Measurements from ENCODE around the gene CCT2.

CCT2 gene

DNA sequence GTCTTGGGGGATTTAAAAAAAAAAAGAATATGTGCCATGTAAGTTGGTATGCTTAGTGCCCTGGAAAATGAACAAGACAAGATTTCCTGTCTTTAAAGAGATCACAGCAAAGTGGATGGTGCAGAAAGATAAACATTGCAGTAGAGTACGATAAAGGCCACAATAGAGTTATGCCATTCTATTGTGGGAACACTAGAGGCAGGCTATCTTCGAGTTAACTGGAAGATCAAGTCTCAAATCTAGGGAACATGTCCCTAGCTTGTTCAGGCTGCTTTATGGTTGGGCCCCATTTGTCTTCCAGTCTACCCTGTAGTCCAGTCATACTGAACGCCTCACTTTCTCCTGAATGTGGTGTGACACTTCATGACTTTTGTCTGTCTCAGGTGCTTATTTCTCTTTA is 18.7 kb upstream of the CCT2 start:
- H3K4me3 ChIP-seq (ENCODE audit: low read depth, low read length) = no peak overlapping the region
- DNase-seq (ENCODE audit: low read depth, low spot score) = no peak
- TF ChIP-seq, protein P1, sequence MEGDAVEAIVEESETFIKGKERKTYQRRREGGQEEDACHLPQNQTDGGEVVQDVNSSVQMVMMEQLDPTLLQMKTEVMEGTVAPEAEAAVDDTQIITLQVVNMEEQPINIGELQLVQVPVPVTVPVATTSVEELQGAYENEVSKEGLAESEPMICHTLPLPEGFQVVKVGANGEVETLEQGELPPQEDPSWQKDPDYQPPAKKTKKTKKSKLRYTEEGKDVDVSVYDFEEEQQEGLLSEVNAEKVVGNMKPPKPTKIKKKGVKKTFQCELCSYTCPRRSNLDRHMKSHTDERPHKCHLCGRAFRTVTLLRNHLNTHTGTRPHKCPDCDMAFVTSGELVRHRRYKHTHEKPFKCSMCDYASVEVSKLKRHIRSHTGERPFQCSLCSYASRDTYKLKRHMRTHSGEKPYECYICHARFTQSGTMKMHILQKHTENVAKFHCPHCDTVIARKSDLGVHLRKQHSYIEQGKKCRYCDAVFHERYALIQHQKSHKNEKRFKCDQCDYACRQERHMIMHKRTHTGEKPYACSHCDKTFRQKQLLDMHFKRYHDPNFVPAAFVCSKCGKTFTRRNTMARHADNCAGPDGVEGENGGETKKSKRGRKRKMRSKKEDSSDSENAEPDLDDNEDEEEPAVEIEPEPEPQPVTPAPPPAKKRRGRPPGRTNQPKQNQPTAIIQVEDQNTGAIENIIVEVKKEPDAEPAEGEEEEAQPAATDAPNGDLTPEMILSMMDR (IDR thresholded peaks at IDR 0.05; ENCODE audit: insufficient read depth, low read length, missing control alignments) = no peak
- ChIA-PET POLR2A (interaction anchor here (2.2 kb wide), 1 partner anchor 11 kb away, joined by 9 read pairs; no protein-coding TSS in a partner anchor), CTCF (interaction anchor here (1.0 to 12.9 kb wide), 7 partner anchors 9 to 276 kb away, joined by 4 to 231 read pairs (median 6); no protein-coding TSS in a partner anchor)

DNA sequence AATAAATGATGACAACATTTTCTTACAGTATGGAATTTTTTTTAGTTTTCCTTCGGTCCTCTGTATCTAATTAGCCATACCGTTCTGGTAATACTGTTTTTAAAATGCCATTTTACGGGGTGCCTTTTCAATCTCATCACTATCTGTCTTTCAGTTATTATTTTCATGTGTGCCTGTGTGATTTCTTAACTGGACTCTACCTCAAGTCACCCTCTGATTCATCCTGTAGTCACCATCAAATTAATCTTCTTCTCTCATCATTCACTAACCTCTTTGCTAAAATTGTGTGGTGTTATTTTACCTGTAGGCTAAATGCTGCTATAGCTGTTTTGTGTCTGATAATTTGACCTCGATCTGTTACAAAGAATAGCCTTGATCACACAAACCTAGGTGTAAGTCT is 16.0 kb upstream of the CCT2 start:
- no peak overlapping the region for H3K4me3 ChIP-seq (ENCODE audit: low read depth, low read length)
- TF ChIP-seq, protein P1 (IDR thresholded peaks at IDR 0.05; ENCODE audit: insufficient read depth, low read length, missing control alignments) = no peak
- CTCF ChIA-PET = interaction anchor here (1.1 to 12.9 kb wide), 12 partner anchors 11 to 212 kb away, joined by 3 to 231 read pairs (median 11); partner anchors contain the start of genes CCT2 and FRS2
- DNase-seq (ENCODE audit: low read depth, low spot score) = no peak
- POLR2A ChIA-PET = interaction anchor here (0.9 to 1.1 kb wide), 2 partner anchors 16 to 35 kb away, joined by 3 to 5 read pairs; partner anchors contain the start of gene CCT2

DNA sequence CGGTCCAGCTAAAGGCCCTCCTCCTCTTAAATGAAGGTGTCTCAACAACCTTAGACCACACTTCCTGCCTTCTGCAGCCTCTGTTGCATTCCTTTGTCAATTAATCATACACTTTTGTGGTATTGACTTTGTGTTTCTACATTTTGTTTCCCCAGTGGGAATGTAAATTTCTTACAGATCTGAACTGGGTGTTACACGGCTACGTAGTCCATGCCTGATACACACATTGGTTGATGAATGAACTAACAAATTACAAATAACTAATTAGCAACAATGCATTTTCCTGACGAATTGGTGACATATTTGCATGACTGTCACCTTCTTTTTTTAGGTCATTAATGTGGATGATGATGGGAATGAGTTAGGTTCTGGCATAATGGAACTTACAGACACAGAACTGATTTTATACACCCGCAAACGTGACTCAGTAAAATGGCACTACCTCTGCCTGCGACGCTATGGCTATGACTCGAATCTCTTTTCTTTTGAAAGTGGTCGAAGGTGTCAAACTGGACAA is 15.2 kb upstream of the CCT2 start:
- TF ChIP-seq, protein P1 (IDR thresholded peaks at IDR 0.05; ENCODE audit: insufficient read depth, low read length, missing control alignments) = no peak
- DNase-seq (ENCODE audit: low read depth, low spot score) = peak; percentile 41
- no peak overlapping the region for H3K4me3 ChIP-seq (ENCODE audit: low read depth, low read length)
- ChIA-PET POLR2A (interaction anchor here (0.9 to 1.1 kb wide), 2 partner anchors 15 to 36 kb away, joined by 3 to 5 read pairs; partner anchors contain the start of gene CCT2), CTCF (interaction anchor here (1.2 to 12.9 kb wide), 25 partner anchors 12 to 414 kb away, joined by 3 to 231 read pairs (median 5); partner anchors contain the start of genes CCT2 and FRS2)

DNA sequence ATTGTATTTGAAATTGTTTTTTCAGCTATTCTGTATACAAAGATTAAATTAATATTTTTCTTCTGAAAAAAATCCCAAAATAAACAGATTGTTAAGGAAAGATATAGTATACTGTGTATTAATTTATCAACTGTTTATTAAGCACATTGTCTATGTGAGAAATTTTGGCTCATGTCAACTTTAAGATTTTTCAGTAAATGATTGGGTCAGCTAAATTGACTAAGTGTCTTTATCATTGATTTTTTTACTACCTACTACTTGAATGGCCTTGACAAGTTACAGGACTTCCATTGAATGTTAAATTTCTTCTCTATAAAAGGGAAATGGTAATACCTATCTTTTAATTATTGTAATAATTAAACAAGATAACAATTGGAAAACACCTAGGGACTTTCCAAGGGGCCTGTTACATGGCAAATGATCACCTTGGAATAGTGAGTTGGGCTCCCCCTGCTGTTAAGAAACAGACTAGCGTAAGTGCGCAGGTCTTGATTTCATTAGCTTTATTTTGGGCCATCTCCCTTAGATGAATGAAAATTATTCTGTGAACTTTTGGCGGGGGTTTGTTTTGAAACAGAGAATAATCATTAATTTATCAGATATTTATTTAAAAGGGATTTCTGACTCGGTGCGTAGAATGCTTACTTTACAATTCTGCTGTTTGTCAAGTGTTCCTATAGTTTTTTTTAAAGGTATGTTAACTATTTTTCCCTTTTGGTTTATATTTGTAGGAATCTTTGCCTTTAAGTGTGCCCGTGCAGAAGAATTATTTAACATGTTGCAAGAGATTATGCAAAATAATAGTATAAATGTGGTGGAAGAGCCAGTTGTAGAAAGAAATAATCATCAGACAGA is 14.5 kb upstream of the CCT2 start:
- ChIA-PET CTCF (interaction anchor here (0.7 to 12.9 kb wide), 30 partner anchors 12 to 415 kb away, joined by 3 to 231 read pairs (median 4); partner anchors contain the start of genes CCT2 and FRS2), POLR2A (no interaction called here)
- no peak for DNase-seq (ENCODE audit: low read depth, low spot score)
- TF ChIP-seq, protein P1 (IDR thresholded peaks at IDR 0.05; ENCODE audit: insufficient read depth, low read length, missing control alignments) = peak; percentile 65
- H3K4me3 ChIP-seq (ENCODE audit: low read depth, low read length) = no peak overlapping the region

DNA sequence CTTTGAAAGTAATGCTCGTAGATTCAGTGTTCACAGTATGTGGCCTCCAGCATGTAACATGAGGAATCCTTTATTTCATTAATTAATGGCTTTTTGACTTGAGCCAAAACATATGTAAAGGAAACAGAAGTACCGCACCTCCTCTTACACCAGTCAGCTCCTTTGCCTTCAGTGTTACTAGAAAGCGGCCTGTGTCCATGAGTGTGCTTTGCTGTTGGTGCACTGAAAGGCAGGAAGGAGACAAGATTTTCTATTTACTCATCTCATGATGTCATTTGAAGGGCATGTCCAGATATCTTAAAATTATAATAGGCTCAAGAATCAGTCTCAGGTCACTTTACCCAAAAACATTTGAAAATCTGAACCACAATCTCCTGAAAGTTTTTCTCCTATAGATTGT is 9.9 kb upstream of the CCT2 start:
- H3K4me3 ChIP-seq (ENCODE audit: low read depth, low read length) = no peak overlapping the region
- TF ChIP-seq, protein P1 (IDR thresholded peaks at IDR 0.05; ENCODE audit: insufficient read depth, low read length, missing control alignments) = no peak
- ChIA-PET POLR2A (interaction anchor here (0.6 kb wide), 1 partner anchor 41 kb away, joined by 3 read pairs; no protein-coding TSS in a partner anchor), CTCF (interaction anchor here (1.1 to 1.2 kb wide), 2 partner anchors 187 to 190 kb away, joined by 3 read pairs; no protein-coding TSS in a partner anchor)
- DNase-seq (ENCODE audit: low read depth, low spot score) = no peak

DNA sequence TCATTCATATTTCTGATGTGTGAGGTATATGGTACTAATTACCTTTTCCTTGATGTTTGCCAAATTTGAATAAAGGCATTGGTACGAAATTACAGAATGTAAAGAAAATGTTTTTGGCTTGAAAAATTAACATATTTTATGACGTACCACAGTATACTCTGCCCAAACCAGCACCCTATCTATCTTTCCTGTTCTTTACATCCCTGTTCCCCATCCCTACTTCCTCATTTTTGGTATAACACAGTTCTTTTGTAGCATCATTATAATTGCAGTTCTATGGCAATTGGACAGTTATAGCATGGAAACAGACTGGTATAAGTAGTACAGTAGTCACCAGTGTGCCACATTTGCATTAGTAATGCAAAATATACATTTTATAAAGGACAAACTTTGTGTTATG is 7.0 kb upstream of the CCT2 start:
- ChIA-PET CTCF (no interaction called here), POLR2A (no interaction called here)
- DNase-seq (ENCODE audit: low read depth, low spot score) = no peak

More for the DNA sequence above, 7.0 kb upstream of the CCT2 start:
- TF ChIP-seq, protein P1 (IDR thresholded peaks at IDR 0.05; ENCODE audit: insufficient read depth, low read length, missing control alignments) = no peak
- H3K4me3 ChIP-seq (ENCODE audit: low read depth, low read length) = no peak overlapping the region

Data from AG04449 (cell line).